Activated T-helper 9 cell treated with anti-CD3 and anti-CD28 coated beads, Interleukin-2, amount 50 U/mL, for 16 hours (primary cell): ENCODE data around the gene GSTK1.
"Not testable (repeated sequence)": the region's sequence is repeated elsewhere in the genome, so short reads cannot be mapped to it uniquely, and the experiment has no call there.

Source experiments
- DNase-seq: peaks from one replicate; pipeline ENCODE4 v3.0.0-alpha.2; 2020; ENCODE audit warnings: low read depth

Gene GSTK1

GRCh38 chr7:143263266-143264195 is at the start of gene GSTK1:
TSS of gene GSTK1 (plus strand) at chr7:143263441. CDS start at chr7:143263514, 73 bp downstream.
- DNase-seq = peak; percentile 74

- DNase-seq = not testable (repeated sequence)
These were observed 49.8 kb upstream of the GSTK1 start for GRCh38 chr7:143213478-143213877.

GRCh38 chr7:143214789-143215679 is 48.2 kb upstream of the GSTK1 start:
- DNase-seq = peak; percentile 31

GRCh38 chr7:143216151-143216550 is 47.1 kb upstream of the GSTK1 start:
- no peak for DNase-seq

GRCh38 chr7:143216686-143217085 is 46.6 kb upstream of the GSTK1 start:
- no peak for DNase-seq

- no peak for DNase-seq
These were observed 45.4 kb upstream of the GSTK1 start for GRCh38 chr7:143217806-143218205.

- DNase-seq = no peak
These were observed 42.0 kb upstream of the GSTK1 start for GRCh38 chr7:143221286-143221685.

- DNase-seq = no peak
These were observed 41.5 kb upstream of the GSTK1 start, which contains the start of gene TAS2R40 for GRCh38 chr7:143221737-143222136. TSS of gene TAS2R40 (plus strand) at chr7:143222037. CDS start at chr7:143222079, 42 bp downstream.

GRCh38 chr7:143222782-143223181 is 40.5 kb upstream of the GSTK1 start:
- DNase-seq = no peak

GRCh38 chr7:143223784-143224183 is 39.5 kb upstream of the GSTK1 start:
- DNase-seq = no peak

- no peak for DNase-seq
These were observed 38.2 kb upstream of the GSTK1 start for GRCh38 chr7:143225047-143225446.

- DNase-seq = no peak
These were observed 35.4 kb upstream of the GSTK1 start for GRCh38 chr7:143227806-143228205.

GRCh38 chr7:143229054-143229790 is 34.0 kb upstream of the GSTK1 start:
- DNase-seq = no peak

GRCh38 chr7:143230602-143231457 is 32.4 kb upstream of the GSTK1 start:
- DNase-seq = no peak

GRCh38 chr7:143233816-143234532 is 29.3 kb upstream of the GSTK1 start:
- no peak for DNase-seq

GRCh38 chr7:143234533-143234875 is 28.7 kb upstream of the GSTK1 start:
- no peak for DNase-seq

- DNase-seq = no peak
These were observed 27.7 kb upstream of the GSTK1 start for GRCh38 chr7:143235561-143235960.

GRCh38 chr7:143236408-143236990 is 26.7 kb upstream of the GSTK1 start:
- no peak for DNase-seq

GRCh38 chr7:143237366-143237765 is 25.9 kb upstream of the GSTK1 start:
- DNase-seq = no peak
